GM12873 (cell line): ENCODE data around the gene IL1RAPL2.

ENCODE experiments used
- CTCF ChIP-seq: IDR thresholded peaks from 2 replicates; pipeline ENCODE4 v1.5.1; 2012; ENCODE audit warnings: low read depth, mild to moderate bottlenecking, moderate library complexity, low read length, control low read depth; ENCODE audit not compliant: insufficient read depth; ENCODE audit errors: missing control alignments

The IL1RAPL2 gene

GRCh38 chrX:105328773-105329172 is 762.8 kb downstream of the IL1RAPL2 start:
- TF ChIP-seq CTCF = no peak

- no peak for TF ChIP-seq CTCF
These were observed 765.2 kb downstream of the IL1RAPL2 start for GRCh38 chrX:105331244-105331643.

GRCh38 chrX:105347373-105347772 is 781.4 kb downstream of the IL1RAPL2 start:
- no peak for TF ChIP-seq CTCF

- no peak for TF ChIP-seq CTCF
These were observed 783.5 kb downstream of the IL1RAPL2 start for GRCh38 chrX:105349476-105349875.

GRCh38 chrX:105375816-105376215 is 809.8 kb downstream of the IL1RAPL2 start:
- no peak for TF ChIP-seq CTCF

GRCh38 chrX:105424729-105425128 is 858.7 kb downstream of the IL1RAPL2 start:
- TF ChIP-seq CTCF = no peak

- no peak for TF ChIP-seq CTCF
These were observed 885.4 kb downstream of the IL1RAPL2 start for GRCh38 chrX:105451401-105451800.
